SHP77 treated with DMSO at 0.1 percent for 48 hours (cell line): Measurements from ENCODE around the gene LGALS1.
A peak's percentile ranks its signal among the peaks of the same experiment; 100 is the strongest.

Experiments
- DNase-seq: peaks from one replicate; lab custom pipeline; 2025; lab: John Stamatoyannopoulos, UW

The LGALS1 gene

DNA sequence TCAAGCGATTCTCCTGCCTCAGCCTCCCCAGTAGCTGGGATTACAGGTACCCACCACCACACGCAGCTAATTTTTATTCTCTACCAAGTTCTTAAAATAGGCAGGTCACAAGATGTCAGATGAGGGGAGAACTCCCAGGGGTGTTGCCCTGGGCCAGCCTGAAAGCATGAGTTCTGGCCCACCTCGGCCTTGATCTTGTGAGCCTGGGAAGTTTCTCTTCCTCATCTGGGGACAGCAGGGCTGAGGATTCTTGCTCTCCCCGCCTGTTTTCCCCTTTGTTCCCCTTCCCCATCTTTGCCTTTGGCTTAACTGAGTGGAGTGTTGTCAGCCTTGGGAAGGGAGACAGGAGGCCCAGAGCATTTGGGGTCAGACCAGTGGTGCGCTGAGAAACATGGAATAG, 13.4 kb upstream of the LGALS1 start:
- no peak for DNase-seq

- no peak for DNase-seq
These were observed 11.8 kb upstream of the LGALS1 start for GRCh38 chr22:37663521-37664140.

DNA sequence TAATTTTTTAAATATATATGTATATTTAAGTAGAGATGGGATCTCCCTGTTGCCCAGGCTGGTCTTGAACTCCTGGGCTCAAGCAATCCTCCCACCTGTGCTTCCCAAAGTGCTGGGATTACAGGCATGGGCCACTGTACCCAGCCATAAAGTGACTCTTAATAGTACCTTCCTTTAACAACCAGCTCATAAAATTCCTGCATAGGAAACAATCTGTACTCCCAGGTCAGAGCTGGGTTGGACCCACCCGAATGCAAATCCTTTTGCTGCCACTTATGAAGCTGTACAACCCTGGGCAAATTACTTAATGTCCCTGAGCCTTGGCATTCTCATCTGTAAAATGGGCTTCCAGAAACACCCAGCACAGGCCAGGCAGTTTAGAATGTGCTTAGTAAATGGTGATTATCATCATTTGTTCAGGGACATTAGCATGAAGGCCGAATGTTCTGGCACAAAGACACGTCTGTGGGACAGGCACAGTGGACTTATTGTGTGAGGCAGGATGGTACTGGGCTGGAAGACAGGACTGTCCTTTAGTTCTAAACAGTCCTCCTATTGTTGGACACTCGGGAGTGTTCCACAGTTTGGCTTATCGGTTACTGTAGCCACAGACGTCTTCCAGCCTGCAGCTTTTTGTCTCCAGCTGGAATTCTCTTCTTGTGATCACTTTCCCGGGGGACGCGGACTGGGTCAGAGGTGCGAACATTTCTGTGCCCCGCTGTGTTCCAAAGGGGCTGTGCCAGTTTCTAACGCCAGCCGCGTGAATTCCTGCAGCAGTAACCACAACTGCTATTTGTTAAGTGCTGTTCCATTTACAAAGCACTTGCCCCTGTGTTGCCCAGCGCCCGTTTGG, 11.0 kb upstream of the LGALS1 start:
- no peak for DNase-seq

DNA sequence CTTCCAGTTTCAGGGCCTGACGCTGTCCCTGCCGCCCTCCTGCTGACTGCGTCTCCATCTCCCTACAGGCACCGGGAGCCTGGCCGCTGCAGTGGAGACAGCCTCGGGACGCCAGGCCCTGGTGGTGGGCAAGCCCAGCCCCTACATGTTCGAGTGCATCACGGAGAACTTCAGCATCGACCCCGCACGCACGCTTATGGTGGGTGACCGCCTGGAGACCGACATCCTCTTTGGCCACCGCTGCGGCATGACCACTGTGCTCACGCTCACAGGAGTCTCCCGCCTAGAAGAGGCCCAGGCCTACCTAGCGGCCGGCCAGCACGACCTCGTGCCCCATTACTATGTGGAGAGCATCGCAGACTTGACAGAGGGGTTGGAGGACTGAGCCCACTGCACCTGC, 9.9 kb upstream of the LGALS1 start:
- no peak for DNase-seq

GRCh38 chr22:37669586-37669985, 5.8 kb upstream of the LGALS1 start:
- DNase-seq = no peak

DNA sequence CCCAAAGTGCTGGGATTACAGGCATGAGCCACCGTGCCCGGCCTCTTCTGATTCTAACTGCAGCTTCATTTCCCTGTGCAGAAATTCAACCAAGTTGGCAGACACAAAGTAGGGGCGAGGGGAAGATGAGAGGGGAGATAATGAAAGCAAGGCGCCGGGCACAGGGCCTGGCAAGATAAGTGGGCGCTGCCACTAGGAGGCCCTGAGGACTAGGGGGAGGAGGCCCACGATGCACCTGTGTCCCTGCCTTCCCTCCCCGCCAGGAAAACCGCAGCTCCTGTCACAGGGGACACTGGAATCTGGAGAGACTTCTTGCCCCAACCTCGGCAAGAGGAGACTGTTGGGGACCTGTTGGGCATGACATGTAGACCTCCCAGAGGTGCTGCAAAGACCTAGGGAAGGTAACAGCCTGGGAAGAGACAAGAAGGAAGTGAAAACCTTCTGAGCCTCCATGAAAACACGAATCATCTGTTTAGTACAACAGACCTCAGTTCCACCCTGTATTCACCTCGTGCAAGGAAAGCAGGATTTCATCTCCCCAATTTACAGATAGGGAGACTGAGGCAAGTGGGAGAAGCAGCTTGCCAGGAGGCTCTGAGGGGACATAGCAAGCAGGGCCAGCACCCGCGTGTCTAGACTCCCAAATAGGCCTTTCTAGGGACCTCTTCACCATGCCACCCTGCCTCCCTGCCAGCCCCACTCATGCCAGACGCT, 3.1 kb upstream of the LGALS1 start:
- no peak for DNase-seq

DNA sequence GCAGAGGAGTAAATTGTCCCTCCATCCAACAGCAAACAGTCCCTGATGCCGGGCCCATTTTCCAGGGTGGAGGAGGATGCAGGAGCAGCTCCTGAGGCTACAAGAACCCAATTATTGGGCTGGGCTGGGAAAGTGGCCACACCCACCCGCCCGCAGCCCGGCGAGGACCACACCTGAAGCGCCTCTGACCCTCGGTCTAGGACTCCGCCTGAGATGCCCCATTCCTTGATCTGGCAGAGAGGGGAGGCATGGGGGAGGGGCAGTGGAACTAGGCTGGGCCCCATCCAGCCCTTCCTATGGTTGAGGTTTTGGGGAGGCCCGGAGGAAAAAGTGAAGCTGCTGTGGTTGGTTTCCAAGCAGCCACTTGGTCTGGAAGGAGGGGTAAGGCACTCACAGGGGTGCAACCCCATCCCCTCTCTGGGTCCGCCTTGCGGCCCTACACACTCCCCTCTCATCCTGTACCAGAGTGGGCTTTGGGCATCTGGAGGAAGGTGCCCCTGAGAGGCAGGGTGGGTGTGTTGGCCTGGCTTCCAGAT, 2.4 kb upstream of the LGALS1 start:
- no peak for DNase-seq

DNA sequence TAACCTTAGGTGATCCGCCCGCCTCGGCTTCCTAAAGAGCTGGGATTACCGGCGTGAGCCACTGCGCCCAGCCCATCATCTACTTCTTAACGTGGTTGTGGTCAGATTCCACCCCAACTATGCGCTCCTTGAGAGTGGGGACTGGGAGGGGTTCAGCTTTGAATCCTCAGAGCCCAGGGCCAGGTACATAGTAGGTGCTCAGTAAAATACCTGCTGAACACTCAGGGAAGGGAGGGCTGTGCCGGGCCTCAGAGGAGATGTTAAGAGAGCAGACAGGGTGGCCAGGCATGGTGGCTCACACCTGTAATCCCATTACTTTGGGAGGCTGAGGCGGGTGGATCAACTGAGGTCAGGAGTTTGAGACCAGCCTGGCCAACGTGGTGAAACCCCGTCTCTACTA, 1.2 kb upstream of the LGALS1 start:
- no peak for DNase-seq

GRCh38 chr22:37675930-37676735, 697 bp downstream of the LGALS1 start:
- no peak for DNase-seq

GRCh38 chr22:37676736-37677492, 1.5 kb downstream of the LGALS1 start:
- DNase-seq = peak; percentile 63

DNA sequence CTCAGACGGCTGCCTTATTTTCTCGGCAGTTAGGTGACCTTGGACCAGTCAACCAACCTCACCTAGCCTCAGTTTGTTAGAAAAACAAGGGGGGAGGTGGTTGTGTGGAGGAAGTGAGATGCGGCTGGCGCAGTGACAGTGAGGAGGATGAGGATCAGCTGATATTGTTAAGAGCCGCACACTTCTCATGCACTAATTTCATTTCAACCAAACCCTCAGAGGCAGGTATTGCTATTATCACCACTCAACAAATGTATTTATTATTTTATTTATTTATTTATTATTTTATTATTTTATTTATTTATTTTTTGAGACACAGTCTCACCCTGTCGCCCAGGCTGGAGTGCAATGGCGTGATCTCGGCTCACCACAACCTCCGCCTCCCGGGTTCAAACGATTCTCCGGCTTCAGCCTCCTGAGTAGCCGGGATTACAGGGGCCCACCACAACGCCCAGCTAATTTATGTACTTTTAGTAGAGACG, 2.1 kb downstream of the LGALS1 start:
- no peak for DNase-seq

DNA sequence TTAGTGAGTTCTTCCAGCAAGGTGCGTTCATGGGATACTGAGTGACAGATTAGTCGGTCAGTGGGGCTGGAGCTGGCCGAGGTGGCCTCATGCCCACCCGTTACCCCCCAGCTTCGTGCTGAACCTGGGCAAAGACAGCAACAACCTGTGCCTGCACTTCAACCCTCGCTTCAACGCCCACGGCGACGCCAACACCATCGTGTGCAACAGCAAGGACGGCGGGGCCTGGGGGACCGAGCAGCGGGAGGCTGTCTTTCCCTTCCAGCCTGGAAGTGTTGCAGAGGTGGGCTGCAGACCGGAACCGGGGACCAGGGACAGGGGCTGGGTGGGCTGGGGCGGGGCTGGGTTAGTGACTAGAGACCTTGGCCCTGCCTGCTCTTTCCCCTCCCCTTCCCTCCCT, 2.9 kb downstream of the LGALS1 start:
- no peak for DNase-seq

GRCh38 chr22:37679670-37680069, 4.2 kb downstream of the LGALS1 start:
- no peak for DNase-seq

GRCh38 chr22:37680191-37680851, 4.9 kb downstream of the LGALS1 start:
- no peak for DNase-seq

DNA sequence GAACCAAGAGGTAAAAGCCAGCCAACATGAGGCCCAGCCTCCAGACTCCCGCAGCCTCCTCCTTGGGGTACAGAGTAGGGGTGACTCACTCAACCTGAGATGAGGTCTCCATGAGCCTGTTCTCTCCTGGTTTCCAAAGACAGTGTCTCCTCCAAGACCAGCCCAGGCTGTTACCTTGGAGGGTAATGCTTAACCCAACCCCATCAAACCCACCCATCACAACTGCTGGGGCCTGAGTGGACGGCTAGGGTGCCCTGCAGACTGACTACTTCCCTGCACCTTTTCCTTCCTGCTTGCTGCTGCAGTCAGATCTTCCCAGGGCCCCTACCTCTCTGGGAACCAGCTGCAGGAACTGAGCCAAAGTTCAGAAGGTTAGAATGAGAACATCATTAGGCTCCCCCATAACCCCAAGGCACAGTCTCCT, 5.6 kb downstream of the LGALS1 start:
- no peak for DNase-seq

GRCh38 chr22:37681556-37682049, 6.2 kb downstream of the LGALS1 start:
- peak; percentile 38 for DNase-seq

DNA sequence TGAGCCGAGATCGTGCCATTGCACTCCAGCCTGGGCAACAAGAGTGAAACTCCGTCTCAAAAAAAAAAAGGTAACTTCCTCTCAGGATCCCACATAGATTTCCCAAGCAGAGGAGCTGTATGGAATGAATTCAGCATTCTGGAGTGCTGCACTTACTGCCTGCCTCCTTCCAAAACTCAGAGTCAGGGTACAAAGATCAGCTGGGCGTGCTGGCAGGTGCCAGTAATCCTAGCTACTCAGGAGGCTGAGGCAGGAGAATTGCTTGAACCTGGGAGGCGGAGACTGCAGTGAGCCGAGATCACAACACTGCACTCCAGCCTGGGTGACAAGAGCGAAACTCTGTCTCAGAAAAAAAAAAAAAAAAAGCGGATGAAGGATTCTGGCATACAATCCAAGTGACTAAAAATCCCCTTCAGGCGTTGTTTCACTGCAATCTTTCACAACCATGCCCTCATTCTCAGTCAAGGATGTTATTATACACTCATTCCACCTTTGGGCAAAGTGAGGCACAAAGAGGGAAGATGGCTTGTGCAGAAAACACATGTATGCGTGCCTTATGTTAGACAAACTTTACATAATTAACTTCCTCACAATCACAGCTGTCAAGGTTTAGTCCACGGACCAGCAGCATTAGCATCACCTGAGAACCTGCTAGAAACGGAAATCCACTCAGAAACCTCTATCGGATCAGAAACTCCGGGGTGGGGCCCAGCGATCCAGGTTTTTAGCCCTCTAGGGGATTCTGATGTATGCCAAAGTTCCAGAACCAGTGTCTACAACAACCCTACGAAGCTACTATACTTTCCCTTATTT, 9.6 kb downstream of the LGALS1 start:
- DNase-seq = no peak

DNA sequence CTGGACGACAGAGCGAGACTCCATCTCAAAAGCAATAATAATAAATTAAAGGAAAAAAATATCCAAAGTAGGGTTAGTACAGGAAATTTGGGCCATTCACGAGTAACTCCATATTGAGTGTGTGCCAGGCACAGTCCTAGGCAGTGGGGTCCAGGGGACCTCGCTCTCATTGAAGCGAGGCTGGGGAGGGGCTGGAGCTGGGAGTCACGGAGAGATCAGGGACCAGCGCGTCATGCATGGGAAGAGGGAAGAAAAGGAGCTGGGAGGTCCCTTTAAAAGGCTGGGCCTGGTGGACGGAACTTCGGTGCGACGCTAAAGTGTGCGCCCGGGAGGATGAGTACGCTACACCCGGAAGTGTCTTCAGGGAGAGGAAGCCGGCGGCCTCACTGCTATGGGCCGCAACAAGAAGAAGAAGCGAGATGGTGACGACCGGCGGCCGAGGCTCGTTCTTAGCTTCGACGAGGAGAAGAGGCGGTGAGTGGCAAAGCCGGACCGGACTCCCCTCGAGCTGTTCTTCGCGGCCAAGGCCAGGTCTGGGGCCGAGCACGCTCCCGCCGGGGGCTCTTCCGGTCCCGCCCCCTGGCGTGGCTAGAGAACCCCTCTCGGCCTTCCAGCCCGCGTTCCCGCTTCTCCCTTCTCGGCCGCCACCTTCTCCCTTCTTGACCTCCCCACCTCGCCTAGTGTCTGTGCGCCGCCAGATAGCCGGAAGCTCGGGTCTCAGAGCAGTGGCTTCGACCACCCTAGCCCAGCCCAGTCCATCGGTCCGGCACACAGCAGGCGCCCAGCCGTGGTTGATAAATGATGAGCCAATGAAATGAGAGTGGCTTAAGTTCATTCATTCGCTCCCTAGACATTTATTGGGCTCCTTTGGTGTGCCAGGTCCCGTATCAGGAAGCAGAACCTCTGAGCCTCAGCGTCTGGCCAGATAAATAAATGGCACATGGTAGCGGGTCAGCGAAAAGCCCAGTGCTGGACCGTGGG, 10.9 kb downstream of the LGALS1 start, which contains the start of gene NOL12:
NOL12 (plus strand) TSS at position 342 of the 981 bp plus-strand sequence; CDS start at position 392, 50 bp downstream.
- peak; percentile 74 for DNase-seq
